ENCODE results near the gene SMTN.
A peak's percentile ranks its signal among the peaks of the same experiment; 100 is the strongest.

Gene SMTN

GRCh38 chr22:31124811-31125465 is 43.8 kb downstream of the SMTN start:
- Histone ChIP-seq H3K9me3 (ENCODE audit: low read length) (no peaks in the 10 kb centered on the region), H3K4me3 (ENCODE audit: low read depth, low read length, poor library complexity, severe bottlenecking) (no peak overlapping the region), H3K4me1 (ENCODE audit: insufficient read depth, low read length, severe bottlenecking) (peaks cover 22% of the 10 kb centered on the region), H3K4me2 (ENCODE audit: low read length) (no peak overlapping the region), H4K20me1 (ENCODE audit: insufficient read depth, low read length) (no peaks in the 10 kb centered on the region), H3F3A (ENCODE audit: insufficient read depth, low read length) (no peaks in the 10 kb centered on the region), H3K27ac (ENCODE audit: low read depth, low read length, poor library complexity, severe bottlenecking) (no peak overlapping the region), H3K9ac (ENCODE audit: low read length) (no peak overlapping the region), H2AFZ (ENCODE audit: low read length) (no peak overlapping the region), H3K79me2 (ENCODE audit: insufficient read depth, low read length) (no peaks in the 10 kb centered on the region), H3K36me3 (ENCODE audit: insufficient read depth, low read length) (no peaks in the 10 kb centered on the region), H3K27me3 (ENCODE audit: insufficient read depth, low read length) (no peaks in the 10 kb centered on the region), H3K9me2 (ENCODE audit: low read depth, low read length) (no peaks in the 10 kb centered on the region)
- TF ChIP-seq EZH2 (IDR thresholded peaks at IDR 0.05; ENCODE audit: borderline replicate concordance, low read length) (no peak), CTCF (IDR thresholded peaks at IDR 0.05; ENCODE audit: low read length) (no peak)

GRCh38 chr22:31125521-31126117 is 44.5 kb downstream of the SMTN start:
- Histone ChIP-seq H3K9me3 (ENCODE audit: low read length) (no peaks in the 10 kb centered on the region), H3K4me2 (ENCODE audit: low read length) (no peak overlapping the region), H3K27ac (ENCODE audit: low read depth, low read length, poor library complexity, severe bottlenecking) (no peak overlapping the region)

GRCh38 chr22:31126128-31126868 is 45.2 kb downstream of the SMTN start:
- Histone ChIP-seq H3K27ac (ENCODE audit: low read depth, low read length, poor library complexity, severe bottlenecking) (no peak overlapping the region), H4K20me1 (ENCODE audit: insufficient read depth, low read length) (no peaks in the 10 kb centered on the region), H3K27me3 (ENCODE audit: insufficient read depth, low read length) (no peaks in the 10 kb centered on the region), H3K36me3 (ENCODE audit: insufficient read depth, low read length) (no peaks in the 10 kb centered on the region), H3K79me2 (ENCODE audit: insufficient read depth, low read length) (no peaks in the 10 kb centered on the region), H3K9ac (ENCODE audit: low read length) (peak overlapping the region; percentile 14; the same call in 1 of the 2 replicates), H3F3A (ENCODE audit: insufficient read depth, low read length) (no peaks in the 10 kb centered on the region), H3K9me2 (ENCODE audit: low read depth, low read length) (no peaks in the 10 kb centered on the region), H3K9me3 (ENCODE audit: low read length) (no peaks in the 10 kb centered on the region), H3K4me2 (ENCODE audit: low read length) (peak overlapping the region; percentile 93), H3K4me3 (ENCODE audit: low read depth, low read length, poor library complexity, severe bottlenecking) (peak overlapping the region; percentile 63), H3K4me1 (ENCODE audit: insufficient read depth, low read length, severe bottlenecking) (peaks cover 22% of the 10 kb centered on the region), H2AFZ (ENCODE audit: low read length) (no peak overlapping the region)
- TF ChIP-seq CTCF (IDR thresholded peaks at IDR 0.05; ENCODE audit: low read length) (no peak), EZH2 (IDR thresholded peaks at IDR 0.05; ENCODE audit: borderline replicate concordance, low read length) (no peak)

More at GRCh38 chr22:31125521-31126117, 44.5 kb downstream of the SMTN start:
- Histone ChIP-seq H3K36me3 (ENCODE audit: insufficient read depth, low read length) (no peaks in the 10 kb centered on the region), H3K4me1 (ENCODE audit: insufficient read depth, low read length, severe bottlenecking) (peaks cover 22% of the 10 kb centered on the region), H3K79me2 (ENCODE audit: insufficient read depth, low read length) (no peaks in the 10 kb centered on the region), H3F3A (ENCODE audit: insufficient read depth, low read length) (no peaks in the 10 kb centered on the region), H3K9ac (ENCODE audit: low read length) (no peak overlapping the region), H3K27me3 (ENCODE audit: insufficient read depth, low read length) (no peaks in the 10 kb centered on the region), H3K4me3 (ENCODE audit: low read depth, low read length, poor library complexity, severe bottlenecking) (no peak overlapping the region), H2AFZ (ENCODE audit: low read length) (no peak overlapping the region), H4K20me1 (ENCODE audit: insufficient read depth, low read length) (no peaks in the 10 kb centered on the region), H3K9me2 (ENCODE audit: low read depth, low read length) (no peaks in the 10 kb centered on the region)
- TF ChIP-seq CTCF (IDR thresholded peaks at IDR 0.05; ENCODE audit: low read length) (no peak), EZH2 (IDR thresholded peaks at IDR 0.05; ENCODE audit: borderline replicate concordance, low read length) (no peak)
